Neutrophil (primary cell): ENCODE results near the gene POU6F2.

Source experiments
- H3K27ac ChIP-seq: fragments of 200-600 bp; sonication (generic); 2 replicates; pipeline ENCODE4 v1.5.1; 2016; ENCODE audit warnings: mild to moderate bottlenecking, moderate library complexity
- H3K27me3 ChIP-seq: fragments of 200-600 bp; sonication (generic); 2 replicates; pipeline ENCODE4 v1.6.0; 2016; ENCODE audit warnings: mild to moderate bottlenecking
- H3K36me3 ChIP-seq: fragments of 200-600 bp; sonication (generic); 2 replicates; pipeline ENCODE4 v1.5.1; 2017
- H3K4me1 ChIP-seq, 2 experiments: fragments of 200-600 bp in 1 of 2; sonication (generic) in 1 of 2; 1 replicate in 1 of 2; 2 replicates in 1 of 2; pipeline versions ENCODE4 v1.5.1 to v1.6.1; 2013 to 2016; ENCODE audit warnings: low read depth in 1 of 2, low read length in 1 of 2, mild to moderate bottlenecking in 1 of 2, moderate library complexity in 1 of 2; ENCODE audit not compliant: control insufficient read depth in 1 of 2, insufficient read depth in 1 of 2
- H3K4me3 ChIP-seq, 2 experiments: fragments of 200-600 bp in 1 of 2; sonication (generic) in 1 of 2; 1 replicate in 1 of 2; 2 replicates in 1 of 2; pipeline ENCODE4 v1.5.1; 2013 to 2016; ENCODE audit warnings: low read depth in 1 of 2, low read length in 1 of 2, mild to moderate bottlenecking in 1 of 2, moderate library complexity in 1 of 2
- H3K9me3 ChIP-seq: fragments of 200-600 bp; sonication (generic); 2 replicates; pipeline ENCODE4 v1.5.1; 2016
- CTCF ChIP-seq: fragments of 200-600 bp; sonication (generic); IDR thresholded peaks from 2 replicates; pipeline ENCODE4 v1.5.1; 2016; ENCODE audit warnings: antibody characterized with exemption

The POU6F2 gene

GRCh38 chr7:39432807-39433416 is 455.2 kb downstream of the POU6F2 start:
- TF ChIP-seq CTCF, result no peak
- no peak overlapping the region for H3K27ac ChIP-seq
- no peaks in the 10 kb centered on the region for H3K27me3 ChIP-seq
- H3K36me3 ChIP-seq, result no peaks in the 10 kb centered on the region
- H3K4me3 ChIP-seq, result no peak overlapping the region
- peaks cover 6 to 7% of the 10 kb centered on the region in 2 experiments for H3K4me1 ChIP-seq
- H3K9me3 ChIP-seq, result no peaks in the 10 kb centered on the region

GRCh38 chr7:39433550-39433949 is 455.8 kb downstream of the POU6F2 start:
- no peaks in the 10 kb centered on the region for H3K9me3 ChIP-seq
- H3K4me3 ChIP-seq, result no peak overlapping the region
- H3K4me1 ChIP-seq, result peaks cover 6 to 7% of the 10 kb centered on the region in 2 experiments
- H3K27me3 ChIP-seq, result no peaks in the 10 kb centered on the region
- H3K27ac ChIP-seq, result no peak overlapping the region
- TF ChIP-seq CTCF, result no peak
- H3K36me3 ChIP-seq, result no peaks in the 10 kb centered on the region

GRCh38 chr7:39434012-39434411 is 456.3 kb downstream of the POU6F2 start:
- Histone ChIP-seq H3K9me3 (no peaks in the 10 kb centered on the region), H3K27me3 (no peaks in the 10 kb centered on the region), H3K36me3 (no peaks in the 10 kb centered on the region), H3K27ac (no peak overlapping the region), H3K4me3 (no peak overlapping the region), H3K4me1 (peaks cover 6 to 7% of the 10 kb centered on the region in 2 experiments)
- TF ChIP-seq CTCF, result no peak

GRCh38 chr7:39446546-39446945 is 468.8 kb downstream of the POU6F2 start:
- Histone ChIP-seq H3K27me3 (peaks cover 23% of the 10 kb centered on the region), H3K9me3 (no peaks in the 10 kb centered on the region), H3K36me3 (no peaks in the 10 kb centered on the region), H3K4me1 (no peaks in the 10 kb centered on the region), H3K27ac (no peak overlapping the region), H3K4me3 (no peak overlapping the region)
- TF ChIP-seq CTCF, result no peak

- no peaks in the 10 kb centered on the region for H3K4me1 ChIP-seq
- no peak for TF ChIP-seq CTCF
- no peaks in the 10 kb centered on the region for H3K36me3 ChIP-seq
- H3K27ac ChIP-seq, result no peak overlapping the region
- peaks cover 12% of the 10 kb centered on the region for H3K27me3 ChIP-seq
- no peaks in the 10 kb centered on the region for H3K9me3 ChIP-seq
- no peak overlapping the region for H3K4me3 ChIP-seq
Measured at GRCh38 chr7:39451901-39452300, 474.2 kb downstream of the POU6F2 start.
